ENCODE data around the gene GPR50. TPM values are rescaled to one million over a fixed set of nuclear protein-coding genes. Genes with fewer than 3 reads are reported as not detected.

The GPR50 gene
- total RNA-seq, 1 donor: not detected

DNA sequence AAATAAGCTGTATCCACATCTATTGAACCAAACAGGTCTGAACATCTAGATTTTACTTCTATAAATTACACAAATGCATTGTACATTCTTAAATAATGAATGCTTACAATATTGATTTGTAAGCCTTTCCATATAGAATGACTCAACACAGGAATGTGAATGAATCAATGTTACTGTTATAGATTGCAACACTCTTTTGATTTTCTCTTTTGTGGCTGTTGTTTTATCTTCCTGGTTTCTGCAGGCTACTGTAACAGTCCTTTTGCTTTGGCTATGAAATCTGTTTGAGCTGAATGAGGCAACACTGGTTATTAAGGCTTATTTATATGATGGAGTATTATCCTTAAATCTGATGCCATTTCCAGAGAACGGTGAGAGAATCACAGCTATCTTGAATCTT lies 49.5 kb downstream of the GPR50 start:
- DNase-seq (ENCODE audit: insufficient read length, low spot score, missing footprints): no peak
- H3K27ac ChIP-seq (ENCODE audit: low read depth, low read length): no peak overlapping the region
- no peaks in the 10 kb centered on the region for H4K20me1 ChIP-seq (ENCODE audit: insufficient read depth, low read length)
- no peaks in the 10 kb centered on the region for H3K79me2 ChIP-seq (ENCODE audit: insufficient read depth, low read length)
- H3K4me3 ChIP-seq (ENCODE audit: insufficient read depth, low read length): no peak overlapping the region
- no peaks in the 10 kb centered on the region for H3K36me3 ChIP-seq (ENCODE audit: insufficient read depth, low read length)
- TF ChIP-seq, protein P1, sequence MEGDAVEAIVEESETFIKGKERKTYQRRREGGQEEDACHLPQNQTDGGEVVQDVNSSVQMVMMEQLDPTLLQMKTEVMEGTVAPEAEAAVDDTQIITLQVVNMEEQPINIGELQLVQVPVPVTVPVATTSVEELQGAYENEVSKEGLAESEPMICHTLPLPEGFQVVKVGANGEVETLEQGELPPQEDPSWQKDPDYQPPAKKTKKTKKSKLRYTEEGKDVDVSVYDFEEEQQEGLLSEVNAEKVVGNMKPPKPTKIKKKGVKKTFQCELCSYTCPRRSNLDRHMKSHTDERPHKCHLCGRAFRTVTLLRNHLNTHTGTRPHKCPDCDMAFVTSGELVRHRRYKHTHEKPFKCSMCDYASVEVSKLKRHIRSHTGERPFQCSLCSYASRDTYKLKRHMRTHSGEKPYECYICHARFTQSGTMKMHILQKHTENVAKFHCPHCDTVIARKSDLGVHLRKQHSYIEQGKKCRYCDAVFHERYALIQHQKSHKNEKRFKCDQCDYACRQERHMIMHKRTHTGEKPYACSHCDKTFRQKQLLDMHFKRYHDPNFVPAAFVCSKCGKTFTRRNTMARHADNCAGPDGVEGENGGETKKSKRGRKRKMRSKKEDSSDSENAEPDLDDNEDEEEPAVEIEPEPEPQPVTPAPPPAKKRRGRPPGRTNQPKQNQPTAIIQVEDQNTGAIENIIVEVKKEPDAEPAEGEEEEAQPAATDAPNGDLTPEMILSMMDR (IDR thresholded peaks at IDR 0.05; ENCODE audit: extremely low read depth, low read depth, low read length): no peak
- H3K9me3 ChIP-seq (ENCODE audit: low read depth, low read length): no peaks in the 10 kb centered on the region
- no peaks in the 10 kb centered on the region for H3K27me3 ChIP-seq (ENCODE audit: insufficient read depth, low read length)
- no peak overlapping the region for H3K4me2 ChIP-seq (ENCODE audit: insufficient read depth, low read length)
- H3K4me1 ChIP-seq (ENCODE audit: insufficient read depth, low read length): no peaks in the 10 kb centered on the region
- no peak overlapping the region for H2AFZ ChIP-seq (ENCODE audit: low read length)

DNA sequence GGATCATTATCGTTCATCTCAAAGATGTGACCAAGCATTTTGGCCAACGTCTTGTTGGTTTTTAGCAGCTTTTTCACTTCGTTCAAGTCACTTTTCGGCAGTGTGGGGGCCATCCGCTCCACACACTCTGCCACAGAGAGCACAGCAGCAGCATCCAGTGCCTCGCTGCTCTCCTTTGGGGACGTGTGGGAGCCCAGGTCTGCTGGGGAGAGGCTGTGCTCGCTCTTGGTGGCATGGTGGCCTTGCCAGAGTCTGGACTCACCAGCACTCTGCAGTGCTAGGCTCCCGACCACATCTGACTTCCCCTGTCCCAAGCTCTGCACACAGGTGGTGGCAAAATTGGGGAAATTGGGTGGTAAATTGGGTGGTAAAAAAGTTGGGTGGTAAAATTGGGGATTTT lies 50.6 kb downstream of the GPR50 start:
- no peak overlapping the region for H3K4me2 ChIP-seq (ENCODE audit: insufficient read depth, low read length)
- H3K4me1 ChIP-seq (ENCODE audit: insufficient read depth, low read length): no peaks in the 10 kb centered on the region
- no peaks in the 10 kb centered on the region for H3K9me3 ChIP-seq (ENCODE audit: low read depth, low read length)
- no peak overlapping the region for H3K4me3 ChIP-seq (ENCODE audit: insufficient read depth, low read length)
- no peaks in the 10 kb centered on the region for H3K79me2 ChIP-seq (ENCODE audit: insufficient read depth, low read length)
- TF ChIP-seq, protein P1 (IDR thresholded peaks at IDR 0.05; ENCODE audit: extremely low read depth, low read depth, low read length): no peak
- H2AFZ ChIP-seq (ENCODE audit: low read length): no peak overlapping the region
- no peaks in the 10 kb centered on the region for H3K36me3 ChIP-seq (ENCODE audit: insufficient read depth, low read length)
- DNase-seq (ENCODE audit: insufficient read length, low spot score, missing footprints): no peak
- H4K20me1 ChIP-seq (ENCODE audit: insufficient read depth, low read length): no peaks in the 10 kb centered on the region
- H3K27ac ChIP-seq (ENCODE audit: low read depth, low read length): no peak overlapping the region
- no peaks in the 10 kb centered on the region for H3K27me3 ChIP-seq (ENCODE audit: insufficient read depth, low read length)

DNA sequence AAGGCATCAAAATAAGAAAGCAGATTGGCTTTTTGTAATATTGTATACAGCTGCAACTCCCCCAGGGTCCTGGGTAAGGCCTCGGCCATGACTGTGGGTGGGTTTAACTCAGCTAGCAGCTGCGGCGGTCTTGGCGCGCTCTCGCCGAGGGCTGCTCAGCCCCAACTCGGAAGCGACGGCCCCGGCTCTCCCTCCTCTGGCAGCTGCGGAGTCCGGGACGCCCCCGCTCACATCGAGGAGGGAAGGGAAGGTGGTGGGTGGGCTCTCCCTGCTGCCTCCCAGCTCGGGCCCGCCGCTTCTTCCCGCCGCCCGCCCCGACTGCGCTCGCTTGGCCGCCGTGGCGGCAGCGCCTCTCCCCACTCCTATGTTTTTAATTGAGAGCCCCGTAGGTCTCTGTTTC lies 51.2 kb downstream of the GPR50 start:
- Histone ChIP-seq H2AFZ (ENCODE audit: low read length) (no peak overlapping the region), H3K4me2 (ENCODE audit: insufficient read depth, low read length) (no peak overlapping the region)

DNA sequence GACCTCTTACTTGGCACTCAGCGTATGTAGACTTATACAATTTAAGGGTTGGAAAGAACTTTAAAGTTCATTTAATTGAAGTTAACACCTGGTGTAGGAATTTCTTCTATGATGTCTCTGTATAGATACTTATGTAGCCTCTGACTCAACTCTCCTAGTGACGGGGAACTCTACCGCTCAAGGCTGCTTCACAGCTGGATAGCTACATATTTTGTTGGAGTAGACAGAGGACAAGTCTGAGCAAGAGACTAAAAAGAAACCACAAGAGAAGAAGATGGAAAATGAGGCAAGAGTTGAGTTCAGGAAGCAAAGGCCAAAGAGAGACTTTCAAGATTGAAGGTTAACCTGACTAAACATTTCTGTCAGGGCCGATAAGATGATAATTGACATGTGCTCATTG lies 52.6 kb downstream of the GPR50 start:
- Histone ChIP-seq H4K20me1 (ENCODE audit: insufficient read depth, low read length) (no peaks in the 10 kb centered on the region), H3K4me2 (ENCODE audit: insufficient read depth, low read length) (no peak overlapping the region), H3K4me1 (ENCODE audit: insufficient read depth, low read length) (no peaks in the 10 kb centered on the region), H3K27me3 (ENCODE audit: insufficient read depth, low read length) (no peaks in the 10 kb centered on the region), H3K36me3 (ENCODE audit: insufficient read depth, low read length) (no peaks in the 10 kb centered on the region), H2AFZ (ENCODE audit: low read length) (no peak overlapping the region), H3K9me3 (ENCODE audit: low read depth, low read length) (no peaks in the 10 kb centered on the region), H3K27ac (ENCODE audit: low read depth, low read length) (no peak overlapping the region), H3K4me3 (ENCODE audit: insufficient read depth, low read length) (no peak overlapping the region), H3K79me2 (ENCODE audit: insufficient read depth, low read length) (no peaks in the 10 kb centered on the region)
- no peak for DNase-seq (ENCODE audit: insufficient read length, low spot score, missing footprints)
- TF ChIP-seq, protein P1 (IDR thresholded peaks at IDR 0.05; ENCODE audit: extremely low read depth, low read depth, low read length): no peak

More for the DNA sequence above, 51.2 kb downstream of the GPR50 start:
- TF ChIP-seq, protein P1 (IDR thresholded peaks at IDR 0.05; ENCODE audit: extremely low read depth, low read depth, low read length): no peak
- Histone ChIP-seq H3K27me3 (ENCODE audit: insufficient read depth, low read length) (no peaks in the 10 kb centered on the region), H3K9me3 (ENCODE audit: low read depth, low read length) (no peaks in the 10 kb centered on the region), H4K20me1 (ENCODE audit: insufficient read depth, low read length) (no peaks in the 10 kb centered on the region), H3K27ac (ENCODE audit: low read depth, low read length) (no peak overlapping the region), H3K4me3 (ENCODE audit: insufficient read depth, low read length) (no peak overlapping the region), H3K79me2 (ENCODE audit: insufficient read depth, low read length) (no peaks in the 10 kb centered on the region), H3K36me3 (ENCODE audit: insufficient read depth, low read length) (no peaks in the 10 kb centered on the region), H3K4me1 (ENCODE audit: insufficient read depth, low read length) (no peaks in the 10 kb centered on the region)
- no peak for DNase-seq (ENCODE audit: insufficient read length, low spot score, missing footprints)

Small RNA genes lying within 50 kb of the gene (small RNA-seq; reads per million reads assigned to genes)
- gene MIR4330: not detected

Other genes with a start within 250 kb of the GPR50 start
- gene HMGB3, start 193.2 kb upstream of the GPR50 start, total RNA-seq: 10.5 and 13.6 TPM in 2 replicates
- gene VMA21, start 220.6 kb downstream of the GPR50 start, total RNA-seq: 61.6 and 62.6 TPM in 2 replicates

Data from osteoblast (primary cell).